ENCODE results near the gene PRPSAP2.
"Not testable (repeated sequence)": the region's sequence is repeated elsewhere in the genome, so short reads cannot be mapped to it uniquely, and the experiment has no call there.

Gene PRPSAP2

GRCh38 chr17:18947866-18948265, 89.9 kb downstream of the PRPSAP2 start:
- DNase-seq: no peak

DNA sequence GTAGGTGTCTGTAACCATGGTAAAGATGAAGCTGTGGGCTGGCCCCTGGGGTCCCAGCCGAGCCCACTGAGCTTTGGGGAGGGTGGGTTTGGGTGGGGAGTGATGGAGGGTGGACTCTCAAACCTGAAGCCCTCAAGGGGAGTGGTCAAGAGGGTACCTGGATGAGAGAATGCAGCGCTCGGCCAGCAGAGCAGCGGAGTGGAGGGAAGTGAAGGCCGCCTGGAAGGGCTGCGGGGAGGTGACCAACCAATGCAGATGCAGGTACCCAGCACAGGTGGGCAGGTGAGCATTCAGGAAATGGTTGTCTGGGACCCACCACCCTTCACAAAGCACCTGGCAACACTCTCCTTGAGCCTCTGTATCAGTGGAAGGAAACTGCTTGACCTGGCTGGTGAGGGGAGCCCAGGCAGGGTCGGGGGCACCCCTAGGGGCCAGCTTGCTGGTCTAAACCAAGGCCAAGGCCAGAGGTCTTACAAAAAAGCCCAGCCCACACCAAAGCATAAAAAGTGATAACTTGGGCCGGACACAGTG, 90.6 kb downstream of the PRPSAP2 start:
- no peak for DNase-seq

GRCh38 chr17:18949566-18949965, 91.6 kb downstream of the PRPSAP2 start:
- no peak for DNase-seq

DNA sequence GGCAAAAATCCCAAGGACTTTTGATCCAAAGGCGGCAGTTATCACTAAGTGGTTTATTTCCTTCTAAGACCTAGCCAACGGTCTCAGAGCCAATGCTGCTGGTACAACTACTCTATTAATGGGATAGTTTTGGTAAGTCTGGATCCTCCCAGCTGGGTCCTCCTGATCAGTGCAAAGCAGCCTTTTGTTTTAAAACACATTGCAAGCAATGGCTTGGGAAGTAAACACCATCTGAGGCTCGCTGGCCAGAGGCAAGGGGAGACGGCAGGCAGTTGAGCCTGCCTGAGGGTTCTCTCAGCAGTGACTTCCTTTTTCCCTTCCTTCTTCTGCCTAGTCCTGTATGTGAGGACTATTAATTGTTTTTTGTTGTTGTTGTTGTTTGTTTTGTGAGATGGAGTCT, 92.4 kb downstream of the PRPSAP2 start:
- DNase-seq: no peak

DNA sequence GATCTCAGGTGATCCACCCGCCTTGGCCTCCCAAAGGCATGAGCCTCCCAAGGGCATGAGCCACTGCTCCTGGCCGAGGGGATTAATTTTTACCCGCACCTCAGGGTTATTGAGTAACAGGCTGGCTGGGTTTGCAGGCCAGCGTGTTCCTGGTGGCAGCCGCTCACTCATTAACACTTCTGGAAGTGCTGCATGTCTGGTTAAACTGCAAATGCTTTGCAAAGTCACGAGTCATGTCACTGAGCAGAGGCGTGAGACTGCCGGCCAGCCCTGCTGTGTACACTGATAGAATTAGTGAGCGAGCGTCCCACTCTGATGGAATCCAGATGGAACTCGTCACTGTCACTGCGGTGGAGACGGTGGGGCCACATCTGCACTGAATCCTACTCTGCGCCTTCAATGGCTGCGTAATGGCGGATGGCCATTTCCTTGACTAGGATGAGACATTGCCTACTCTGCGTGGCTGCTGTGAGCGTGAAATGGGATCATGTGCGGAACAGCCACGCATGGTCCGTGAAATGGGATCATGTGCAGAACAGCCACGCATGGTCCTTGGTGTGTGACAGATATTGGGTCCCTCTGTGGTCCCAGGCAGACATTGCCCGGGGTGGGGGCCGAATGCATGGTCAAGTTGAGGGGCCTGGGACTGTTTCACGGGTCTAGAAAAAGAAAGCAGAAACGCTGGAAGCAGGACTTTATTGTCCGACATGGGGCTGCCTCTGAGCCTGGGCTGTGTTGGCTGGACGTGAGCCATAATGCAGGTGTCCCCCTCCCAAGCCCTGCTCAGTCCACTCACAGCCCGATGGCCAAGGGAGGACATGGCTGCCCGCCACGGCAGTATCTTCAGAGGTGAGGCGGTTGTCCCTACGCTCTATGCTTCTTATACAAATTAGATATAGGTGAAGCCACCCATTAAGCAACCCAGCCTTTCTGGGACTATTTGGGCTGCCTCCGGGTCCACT, 93.3 kb downstream of the PRPSAP2 start:
- DNase-seq: no peak

DNA sequence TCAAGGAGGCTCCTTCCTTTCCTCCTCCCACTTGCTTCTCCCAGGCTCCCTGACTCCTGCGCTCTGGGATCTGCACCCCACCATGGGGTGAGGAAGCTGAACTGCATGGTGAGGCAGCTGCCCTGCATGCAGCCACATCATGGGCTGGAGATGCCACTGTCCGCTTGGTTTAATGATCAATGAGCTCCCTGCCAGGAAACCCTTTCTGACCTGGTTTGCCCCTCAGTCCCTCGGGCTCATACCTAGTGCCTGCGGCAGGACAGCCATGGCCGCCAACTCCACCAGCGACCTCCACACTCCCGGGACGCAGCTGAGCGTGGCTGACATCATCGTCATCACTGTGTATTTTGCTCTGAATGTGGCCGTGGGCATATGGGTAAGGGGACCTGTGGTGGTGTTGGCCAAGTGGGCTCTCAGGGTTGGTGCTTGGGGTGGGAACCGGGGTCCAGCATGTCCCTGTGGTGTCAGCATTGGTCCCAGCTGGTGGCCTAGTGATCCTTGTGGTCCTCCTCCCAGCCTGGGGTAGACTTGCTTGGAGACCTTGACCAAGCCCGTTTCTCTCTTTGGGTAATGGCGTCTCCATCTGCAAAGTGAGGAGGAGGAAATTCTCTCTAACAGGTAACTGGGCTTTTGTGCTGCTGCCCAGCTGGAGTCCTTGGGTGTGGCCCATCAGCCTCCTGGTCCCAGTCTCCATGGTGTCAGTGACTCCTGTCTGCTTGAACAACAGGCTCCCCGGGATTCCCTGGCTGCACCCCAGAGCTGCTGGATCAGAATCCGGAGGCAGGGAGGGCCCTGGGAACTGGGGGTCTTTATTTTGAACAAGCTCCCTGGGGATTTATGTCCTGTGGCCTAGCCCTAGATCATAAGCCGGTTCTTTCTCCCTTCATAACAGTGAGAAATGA, 94.3 kb downstream of the PRPSAP2 start, which contains the start of gene SLC5A10:
TSS of gene SLC5A10 (plus strand) at position 225 of the 902 bp plus-strand sequence. CDS start at position 266, 41 bp downstream.
- no peak for DNase-seq

DNA sequence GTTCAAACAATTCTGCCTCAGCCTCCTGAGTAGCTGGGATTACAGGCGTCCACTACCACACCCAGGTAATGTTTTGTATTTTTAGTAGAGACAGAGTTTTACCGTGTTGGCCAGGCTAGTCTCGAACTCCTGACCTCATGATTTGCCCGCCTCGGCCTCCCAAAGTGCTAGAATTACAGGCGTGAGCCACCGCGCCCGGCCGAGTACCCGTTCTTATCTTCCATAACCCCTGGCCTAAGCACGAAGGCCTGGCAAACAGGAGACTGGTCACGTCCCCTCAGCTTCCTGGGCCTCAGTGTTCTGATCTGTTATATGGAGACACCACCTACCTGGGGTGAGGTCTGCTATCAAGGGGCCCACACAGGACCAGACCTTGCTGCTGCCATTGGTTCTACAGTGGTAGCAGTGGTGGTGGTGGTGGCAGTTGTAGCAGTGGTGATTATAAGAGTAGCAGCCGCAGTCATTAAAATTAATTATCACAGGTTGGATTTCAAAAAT, 95.3 kb downstream of the PRPSAP2 start:
- no peak for DNase-seq

GRCh38 chr17:18954321-18954720, 96.4 kb downstream of the PRPSAP2 start:
- DNase-seq: no peak

DNA sequence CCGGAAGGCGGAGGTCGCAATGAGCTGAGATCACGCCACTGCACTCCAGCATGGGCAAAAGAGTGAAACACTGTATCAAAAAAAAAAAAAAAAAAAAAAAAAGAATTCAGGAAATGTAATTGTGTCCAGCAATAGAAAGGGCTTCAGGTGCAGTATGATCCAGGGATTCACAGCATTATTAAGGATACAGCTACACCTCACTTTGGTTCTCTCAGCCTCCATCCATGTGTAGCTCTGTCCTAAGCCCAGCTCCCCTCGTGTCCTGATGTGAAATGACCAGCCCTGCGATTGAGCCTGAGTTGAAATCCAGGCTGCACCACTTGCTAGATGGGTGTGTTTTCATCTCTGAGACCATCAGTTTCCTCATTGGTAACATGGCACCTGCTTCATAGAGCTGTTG, 97.1 kb downstream of the PRPSAP2 start:
- no peak for DNase-seq

GRCh38 chr17:18956021-18956420, 98.1 kb downstream of the PRPSAP2 start:
- DNase-seq: not testable (repeated sequence)

DNA sequence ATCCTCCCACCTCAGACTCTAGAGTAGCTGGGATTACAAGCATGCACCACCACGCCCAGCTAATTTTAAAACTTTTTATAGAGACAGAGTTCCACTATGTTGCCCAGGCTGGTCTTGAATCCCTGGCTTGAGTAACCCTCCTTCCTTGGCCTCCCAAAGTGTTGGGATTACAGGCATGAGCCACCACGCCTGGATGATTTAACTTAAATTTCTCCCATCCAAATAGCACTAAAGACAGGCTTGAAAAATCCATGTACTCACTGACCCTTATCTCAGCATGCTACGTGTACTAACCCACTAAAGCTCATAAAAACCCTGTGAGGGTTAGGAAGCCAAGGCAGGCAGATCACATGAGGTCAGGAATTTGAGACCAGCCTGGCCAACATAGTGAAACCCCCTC, 98.7 kb downstream of the PRPSAP2 start:
- no peak for DNase-seq

- no peak for DNase-seq
Measured at GRCh38 chr17:18957831-18958230, 99.9 kb downstream of the PRPSAP2 start.

DNA sequence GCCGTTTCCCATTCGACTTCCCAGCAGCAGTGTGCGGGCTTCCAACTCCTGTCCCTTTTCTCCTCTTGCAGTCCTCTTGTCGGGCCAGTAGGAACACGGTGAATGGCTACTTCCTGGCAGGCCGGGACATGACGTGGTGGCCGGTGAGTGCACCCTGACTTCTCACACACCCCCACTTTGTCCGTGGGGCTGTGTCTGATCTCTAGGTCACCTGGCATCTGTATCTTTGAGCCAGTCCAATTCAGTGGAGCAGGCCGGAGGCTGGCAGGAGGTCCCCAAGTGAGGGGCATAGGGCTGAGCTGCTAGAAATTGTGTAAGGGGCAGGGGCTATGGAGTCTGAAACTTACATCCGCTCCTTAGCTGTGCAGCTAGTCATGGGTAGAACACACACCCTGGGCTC, 100.7 kb downstream of the PRPSAP2 start:
- no peak for DNase-seq

GRCh38 chr17:18959071-18959844, 101.3 kb downstream of the PRPSAP2 start:
- no peak for DNase-seq

GRCh38 chr17:18959845-18960240, 101.9 kb downstream of the PRPSAP2 start:
- no peak for DNase-seq

DNA sequence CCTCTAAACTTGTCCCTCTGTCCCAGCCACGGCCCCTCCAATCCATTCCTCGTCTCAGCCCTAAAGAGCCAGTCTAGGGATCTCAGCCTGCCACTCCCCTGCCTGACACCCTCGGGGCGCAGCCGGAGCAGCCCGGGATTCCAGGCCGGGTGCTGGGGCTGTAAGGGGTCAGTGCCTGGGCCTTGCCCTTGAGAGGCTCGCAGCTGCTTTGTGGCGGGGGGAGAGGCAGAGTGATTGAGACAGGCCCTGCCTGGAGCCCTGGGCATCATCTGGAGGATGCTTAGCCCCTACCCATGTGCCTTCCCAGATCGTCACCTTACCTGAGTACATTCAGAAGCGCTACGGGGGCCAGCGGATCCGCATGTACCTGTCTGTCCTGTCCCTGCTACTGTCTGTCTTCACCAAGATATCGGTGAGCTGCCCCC, 102.3 kb downstream of the PRPSAP2 start:
- no peak for DNase-seq

- peak; percentile 83 for DNase-seq
Measured at GRCh38 chr17:18960803-18961511, 103.0 kb downstream of the PRPSAP2 start.

DNA sequence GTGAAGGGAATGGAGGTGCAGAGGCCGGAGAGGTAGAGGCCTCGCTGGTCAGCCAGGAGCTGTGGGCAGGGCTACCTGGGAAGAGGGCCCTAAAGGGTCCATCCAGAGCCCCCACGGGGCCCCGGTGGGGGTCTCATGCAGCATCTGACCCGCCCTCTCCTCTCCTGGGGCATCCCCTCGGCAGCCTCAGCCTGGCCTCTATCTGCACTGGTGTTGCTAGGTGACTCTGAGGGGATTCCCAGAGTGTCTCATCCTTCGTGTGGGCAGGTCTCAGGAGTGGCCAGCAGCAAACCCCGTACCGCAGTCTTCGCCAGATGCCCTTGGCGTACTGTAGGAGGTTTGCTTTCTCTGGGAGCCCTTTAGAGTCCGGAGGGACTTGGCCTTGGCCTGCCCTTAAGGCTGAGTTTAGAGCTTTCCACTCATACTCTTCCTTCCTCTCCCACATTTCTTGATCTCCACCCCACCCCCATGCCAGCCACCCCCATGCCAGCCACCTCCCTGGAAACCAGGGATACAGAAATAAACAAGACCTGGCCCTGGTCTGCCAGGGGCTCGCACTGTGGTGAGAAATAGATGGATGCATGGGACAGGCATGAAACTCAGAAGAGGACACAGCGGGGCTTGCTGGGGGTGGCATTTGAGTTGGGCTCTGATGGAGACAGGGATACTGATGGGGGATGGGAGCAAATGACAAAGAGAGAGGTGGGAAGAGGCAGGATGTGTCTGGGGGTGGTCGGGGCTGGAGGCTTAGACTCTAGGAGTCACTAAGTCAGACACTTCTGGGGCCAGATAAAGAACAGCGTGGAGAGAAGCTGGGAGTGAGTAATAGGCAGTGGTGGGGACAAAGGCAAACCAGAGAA, 103.9 kb downstream of the PRPSAP2 start:
- no peak for DNase-seq

GRCh38 chr17:18962494-18962815, 104.5 kb downstream of the PRPSAP2 start:
- DNase-seq: no peak

GRCh38 chr17:18963126-18964017, 105.4 kb downstream of the PRPSAP2 start:
- no peak for DNase-seq

Measured in activated CD8-positive, alpha-beta memory T cell treated with anti-CD3 and anti-CD28 coated beads, Interleukin-2, amount 50 U/mL, for 4 hours (primary cell).